LHCN-M2 (cell line): ENCODE data around the gene LRP5. TPM values are rescaled to one million over a fixed set of nuclear protein-coding genes. Genes with fewer than 3 reads are reported as not detected.

Source experiments
- DNase-seq: peaks from one replicate; pipeline ENCODE4 v3.0.0-alpha.2; 2012; ENCODE audit warnings: low read depth
- total RNA-seq: library from RNA; depleted of rRNA; stranded (reverse); fragments of >200 nt; gene quantifications from 2 replicates; pipeline ENCODE4 v1.2.3, GENCODE V29; 2014

LRP5 gene
- total RNA-seq, 1 experiment from 2014 or later: 17.2 TPM

GRCh38 chr11:68308068-68308467 lies 4.3 kb upstream of the LRP5 start:
- no peak for DNase-seq

GRCh38 chr11:68309621-68310185 lies 2.7 kb upstream of the LRP5 start:
- DNase-seq: no peak

DNA sequence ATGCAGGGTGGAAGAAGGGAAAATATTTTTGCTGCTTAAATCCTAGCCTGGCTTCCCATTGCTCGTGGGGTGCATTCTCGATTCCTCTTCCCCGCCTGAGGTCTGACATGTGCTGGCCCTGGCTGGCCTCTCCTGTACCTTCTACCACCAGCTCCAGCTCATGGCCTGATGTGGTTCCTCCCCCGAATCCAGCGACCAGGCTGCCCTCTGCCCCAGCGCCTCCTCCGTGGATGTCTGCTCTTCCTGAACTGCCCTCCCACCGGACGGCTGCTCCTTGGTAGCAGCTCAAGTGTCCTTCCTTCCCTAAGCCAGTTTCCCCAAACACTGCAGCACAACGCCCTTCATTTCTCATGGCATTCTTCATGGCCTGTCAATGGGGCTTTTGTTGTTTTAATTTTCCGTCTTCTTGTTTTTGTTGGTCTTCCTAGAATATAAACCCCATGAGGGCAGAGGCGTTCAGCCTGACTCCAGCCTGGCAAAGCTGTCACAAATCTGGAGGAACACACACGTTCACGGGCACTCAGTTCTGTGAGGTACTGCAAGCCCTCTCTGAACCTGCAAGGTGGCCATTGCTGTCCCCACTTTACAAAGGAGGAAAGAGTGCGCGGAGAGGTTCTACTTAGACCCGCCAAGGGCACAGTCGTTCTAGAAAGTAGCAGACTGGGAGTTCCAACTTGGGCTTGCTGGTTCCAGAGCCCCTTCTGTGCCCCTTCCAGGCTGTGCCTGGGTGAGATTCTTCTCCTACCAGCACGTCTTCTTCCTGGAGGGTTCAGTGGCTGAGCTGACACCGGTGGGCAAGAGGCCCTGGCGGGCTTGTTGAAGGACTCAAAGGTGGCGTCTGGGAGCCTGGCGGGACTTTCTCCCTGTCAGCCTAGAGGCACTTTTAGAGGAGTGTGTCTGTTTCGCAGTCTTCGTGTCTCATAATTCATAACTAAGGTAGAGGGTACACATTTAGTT lies 953 bp upstream of the LRP5 start:
- no peak for DNase-seq

GRCh38 chr11:68312780-68313573 lies 586 bp downstream of the LRP5 start:
- no peak for DNase-seq

GRCh38 chr11:68313574-68314202 lies 1.3 kb downstream of the LRP5 start:
- DNase-seq: peak; percentile 58

- DNase-seq: peak; percentile 36
Observed at GRCh38 chr11:68314203-68315170, 2.1 kb downstream of the LRP5 start.

- peak; percentile 49 for DNase-seq
Observed at GRCh38 chr11:68315171-68315920, 3.0 kb downstream of the LRP5 start.

DNA sequence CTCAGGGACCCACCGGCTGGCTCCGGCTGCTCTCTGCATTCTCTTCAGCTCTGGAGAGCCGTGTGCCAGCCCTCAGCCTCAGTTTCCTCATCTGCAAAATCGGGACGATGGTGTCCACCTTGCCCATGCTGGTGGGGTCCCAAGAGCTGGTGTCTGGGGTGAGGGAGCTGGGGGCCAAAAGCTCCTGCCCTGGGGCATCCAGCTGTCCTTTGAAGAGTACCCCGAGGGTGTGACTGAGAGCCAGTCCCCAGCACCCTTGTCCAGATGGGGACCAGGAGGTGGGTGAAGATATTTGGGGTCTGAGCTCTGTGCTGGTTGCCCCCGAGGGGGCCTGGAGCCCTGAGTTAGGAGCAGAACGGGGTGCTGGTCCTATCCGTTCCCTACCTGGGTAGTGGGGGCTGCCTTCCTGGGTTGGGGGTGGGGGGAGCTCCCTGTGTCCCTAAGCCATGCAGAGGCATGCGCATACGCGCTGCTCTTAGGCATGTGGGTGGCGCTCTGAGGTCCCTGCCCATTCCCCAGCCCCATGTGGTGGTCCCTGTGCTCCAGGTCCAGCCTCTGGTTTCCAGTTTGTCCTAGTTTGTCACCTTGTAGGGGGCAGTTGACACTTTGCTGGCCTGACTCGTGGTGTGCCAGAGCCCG lies 4.9 kb downstream of the LRP5 start:
- DNase-seq: no peak

GRCh38 chr11:68321293-68322051 lies 9.1 kb downstream of the LRP5 start:
- DNase-seq: no peak

DNA sequence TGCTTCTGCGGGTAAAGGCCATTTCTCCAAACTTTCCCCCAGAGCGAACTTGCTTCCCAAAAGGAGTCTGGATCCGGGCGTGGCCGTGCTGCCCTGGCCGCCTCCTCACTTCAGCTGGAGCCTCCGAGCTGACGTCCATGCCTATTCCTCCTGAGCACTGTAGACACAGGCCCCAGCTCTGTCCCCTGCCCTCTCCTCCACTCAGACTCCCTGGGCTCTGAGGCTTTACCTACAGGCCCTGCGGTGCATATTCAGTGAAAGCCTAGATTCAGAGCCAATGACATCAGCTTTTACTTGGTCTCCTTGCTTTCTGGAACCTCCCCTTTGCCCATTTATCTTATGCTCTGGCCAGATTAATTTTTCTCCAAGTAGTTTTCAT lies 9.7 kb downstream of the LRP5 start:
- DNase-seq: no peak

GRCh38 chr11:68324241-68324640 lies 11.8 kb downstream of the LRP5 start:
- no peak for DNase-seq

DNA sequence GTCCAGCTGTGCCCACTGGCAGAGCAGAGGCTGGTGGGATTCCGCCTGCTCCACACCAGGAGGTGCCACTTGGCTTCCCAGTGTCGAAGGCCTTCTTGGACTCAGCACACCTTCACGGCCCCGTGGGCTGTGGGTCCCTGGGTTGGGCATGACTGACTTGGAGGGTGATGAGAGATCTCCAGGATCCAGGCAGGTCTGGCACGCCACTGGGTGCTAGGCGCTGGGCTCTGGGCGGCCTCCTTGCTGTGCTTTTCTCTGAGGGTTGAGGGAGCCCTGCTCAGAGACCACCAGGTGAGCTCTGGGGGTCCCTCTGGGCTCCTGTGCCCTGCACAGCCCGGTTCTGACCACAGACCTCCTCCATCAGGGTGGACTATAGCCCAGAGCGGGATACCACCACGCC lies 12.3 kb downstream of the LRP5 start:
- DNase-seq: no peak

DNA sequence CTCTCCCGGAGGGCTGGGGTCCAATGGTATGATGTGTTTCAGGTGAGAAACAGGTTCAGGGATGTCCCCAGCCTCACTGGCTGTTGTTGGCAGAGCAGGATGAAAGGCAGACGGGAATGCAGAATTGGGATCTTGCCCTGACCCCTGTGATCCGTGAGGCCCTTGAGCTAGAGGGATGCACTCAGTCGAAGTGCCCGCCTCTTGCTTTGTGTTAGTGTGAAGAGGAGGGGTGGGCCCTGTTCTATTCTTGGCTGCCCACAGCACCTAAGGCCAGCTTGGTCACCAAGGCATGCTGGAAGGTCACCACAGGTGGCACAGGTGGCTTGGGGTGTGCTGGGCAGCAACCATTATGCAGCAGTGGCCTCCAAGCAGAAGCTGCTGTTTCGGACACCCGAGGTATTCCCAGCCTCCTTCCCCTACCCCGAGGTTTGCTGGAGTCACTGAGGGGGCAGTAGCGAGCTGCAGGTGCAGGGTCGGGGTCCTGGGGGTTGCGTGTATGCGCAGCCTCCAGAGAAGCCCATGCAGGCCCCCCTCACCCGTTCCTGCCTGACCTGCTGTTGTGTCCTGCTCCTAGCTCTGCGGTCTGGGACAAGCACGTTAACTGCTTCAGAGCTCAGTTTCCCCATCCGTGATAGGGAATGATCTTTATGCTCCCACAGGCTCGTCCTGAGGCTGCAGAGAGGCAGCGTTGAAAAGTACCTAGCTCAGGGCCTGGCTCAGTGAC lies 13.0 kb downstream of the LRP5 start:
- DNase-seq: no peak

GRCh38 chr11:68325907-68326220 lies 13.5 kb downstream of the LRP5 start:
- DNase-seq: no peak

DNA sequence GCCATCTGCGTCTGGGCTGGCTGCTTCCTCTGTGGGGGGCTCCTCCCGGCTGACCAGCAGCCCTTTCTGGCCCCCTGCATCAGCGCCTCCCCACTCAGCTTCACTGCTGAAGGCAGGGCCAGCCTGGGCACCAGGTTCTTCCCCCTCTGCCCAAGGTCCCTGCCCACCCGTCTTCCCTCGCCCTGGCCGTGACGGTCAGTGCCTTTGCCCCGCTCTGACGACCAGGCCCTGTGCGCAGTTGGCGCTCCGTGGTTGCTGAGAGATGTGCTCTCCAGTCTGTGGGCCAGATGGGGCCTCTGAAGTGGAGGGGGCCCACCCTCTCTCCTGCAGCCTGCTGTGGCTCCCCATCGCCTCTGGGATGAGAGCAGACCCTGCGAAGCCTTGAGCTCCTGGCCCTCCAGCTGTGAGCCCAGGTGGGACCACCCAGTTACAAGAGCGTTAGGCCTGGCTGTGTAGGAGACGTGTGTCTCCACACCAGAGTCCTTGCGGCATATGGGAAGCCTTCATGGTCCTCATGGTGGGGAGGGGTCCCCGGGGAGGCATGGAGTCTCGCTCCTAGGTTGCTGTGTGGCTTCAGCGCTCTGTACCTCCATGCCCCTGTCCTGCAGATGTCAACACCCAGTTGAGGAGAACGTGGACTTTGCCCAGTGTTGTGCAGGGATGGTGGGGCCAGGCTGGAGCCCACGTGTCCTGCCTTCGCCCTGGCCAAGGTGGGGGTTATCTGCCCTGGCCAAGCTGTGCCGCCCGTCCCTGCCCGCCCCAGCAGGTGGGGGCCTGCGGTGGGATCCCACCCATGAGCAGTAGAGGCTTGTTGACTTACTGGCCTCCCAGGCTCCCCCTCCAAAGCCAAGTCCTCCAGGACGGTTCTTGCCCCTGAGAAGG lies 14.2 kb downstream of the LRP5 start:
- no peak for DNase-seq

- DNase-seq: no peak
Observed at GRCh38 chr11:68327586-68328370, 15.4 kb downstream of the LRP5 start.
